ENCODE data around the gene CHSY1.

GRCh38 chr15:101184830-101185229, 67.0 kb downstream of the CHSY1 start:
- TF ChIP-seq ZNF274 (IDR thresholded peaks at IDR 0.05; ENCODE audit: low read depth, low read length) (no peak), YY1 (IDR thresholded peaks at IDR 0.05; ENCODE audit: insufficient read depth, insufficient read length) (no peak)
